ENCODE measurements around the gene ZNF264.

Gene ZNF264

GRCh38 chr19:57191141-57192076 is at the start of gene ZNF264:
Gene ZNF264 (plus strand): TSS chr19:57191500. CDS start chr19:57191914, 414 bp downstream.
- no peak for TF ChIP-seq CTCF (IDR thresholded peaks at IDR 0.05; ENCODE audit: low read depth, low read length)
- DNase-seq (ENCODE audit: low read depth in 2 of 2), result peak; percentile 90
- H3K4me3 ChIP-seq (replicated peaks in 1 of 2; ENCODE audit: low read depth in 2 of 2, low read length in 2 of 2), result peak within 1 kb of the TSS; percentile 95 to 97

- DNase-seq (ENCODE audit: low read depth in 2 of 2), result no peak
- no peak for TF ChIP-seq CTCF (IDR thresholded peaks at IDR 0.05; ENCODE audit: low read depth, low read length)
Observed at GRCh38 chr19:57141699-57142098, 49.6 kb upstream of the ZNF264 start.

DNA sequence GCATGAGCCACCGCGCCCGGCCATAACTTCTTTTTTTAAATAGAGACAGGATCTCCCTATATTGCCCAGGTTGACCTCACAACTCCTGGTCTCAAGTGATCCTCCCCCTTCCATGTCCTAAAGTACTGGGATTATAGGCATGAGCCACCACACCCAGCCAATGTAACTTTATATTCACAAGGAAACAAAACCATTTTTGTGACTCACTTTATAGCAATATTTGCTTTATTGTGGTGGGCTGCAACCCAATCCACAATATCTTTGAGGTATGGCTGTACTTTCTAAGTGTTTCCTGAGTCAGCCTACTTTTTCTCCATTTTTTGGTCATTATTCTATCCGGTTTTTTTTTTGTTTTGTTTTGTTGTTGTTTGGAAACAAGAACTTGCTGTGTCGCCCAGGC is 38.4 kb upstream of the ZNF264 start:
- no peak for TF ChIP-seq CTCF (IDR thresholded peaks at IDR 0.05; ENCODE audit: low read depth, low read length)
- DNase-seq (ENCODE audit: low read depth in 2 of 2), result no peak
- H3K4me3 ChIP-seq (replicated peaks in 1 of 2; ENCODE audit: low read depth in 2 of 2, low read length in 2 of 2), result no peak overlapping the region

More at GRCh38 chr19:57141699-57142098, 49.6 kb upstream of the ZNF264 start:
- no peak overlapping the region for H3K4me3 ChIP-seq (replicated peaks in 1 of 2; ENCODE audit: low read depth in 2 of 2, low read length in 2 of 2)

DNA sequence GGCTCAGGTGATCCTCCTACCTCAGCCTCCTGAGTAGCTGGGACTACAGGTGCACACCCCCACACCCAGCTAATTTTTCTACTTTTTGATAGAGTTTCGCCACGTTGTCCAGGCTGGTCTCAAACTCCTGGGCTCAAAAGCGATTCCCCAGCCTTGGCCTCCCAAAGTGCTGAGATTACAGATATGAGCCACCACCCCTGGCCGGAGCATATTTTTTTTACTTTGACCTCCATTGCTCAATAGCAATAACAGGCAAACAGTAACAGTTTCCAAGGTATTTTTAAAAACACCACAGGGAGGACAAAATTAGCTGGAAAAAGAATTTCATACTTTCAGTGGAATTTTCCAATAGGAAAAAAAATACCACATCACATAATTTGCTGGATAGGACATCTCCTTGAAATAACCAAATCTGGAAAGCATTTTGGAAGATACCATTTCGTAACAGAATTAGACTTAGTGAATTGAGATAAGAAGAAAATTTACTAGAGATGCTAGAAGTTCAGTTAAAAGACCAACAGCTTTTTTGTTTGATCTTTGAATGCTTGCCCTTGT is 29.2 kb upstream of the ZNF264 start:
- TF ChIP-seq CTCF (IDR thresholded peaks at IDR 0.05; ENCODE audit: low read depth, low read length), result no peak
- no peak overlapping the region for H3K4me3 ChIP-seq (replicated peaks in 1 of 2; ENCODE audit: low read depth in 2 of 2, low read length in 2 of 2)
- no peak for DNase-seq (ENCODE audit: low read depth in 2 of 2)

DNA sequence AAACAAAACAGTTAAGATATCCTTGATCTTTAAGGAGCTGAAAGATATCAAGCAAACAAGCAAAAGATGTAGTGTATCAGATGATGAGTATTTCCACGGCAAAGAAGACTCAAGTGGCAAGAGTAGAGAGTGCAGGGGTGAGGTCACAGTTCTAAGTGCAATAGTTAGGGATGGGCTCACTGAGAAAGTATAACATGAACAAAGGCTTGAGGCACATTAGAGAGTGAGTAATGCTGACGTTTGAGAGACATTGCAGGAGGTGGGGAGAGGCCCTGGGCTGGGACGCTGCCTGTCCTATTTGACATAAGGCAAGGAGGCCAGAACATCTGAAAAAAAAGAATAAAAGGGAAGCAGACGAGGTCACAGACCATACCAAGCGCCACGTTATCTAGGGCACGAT is 25.5 kb upstream of the ZNF264 start:
- H3K4me3 ChIP-seq (replicated peaks in 1 of 2; ENCODE audit: low read depth in 2 of 2, low read length in 2 of 2), result no peak overlapping the region
- TF ChIP-seq CTCF (IDR thresholded peaks at IDR 0.05; ENCODE audit: low read depth, low read length), result no peak
- peak in 1 of 2 donors; percentile 1 for DNase-seq (ENCODE audit: low read depth in 2 of 2)

DNA sequence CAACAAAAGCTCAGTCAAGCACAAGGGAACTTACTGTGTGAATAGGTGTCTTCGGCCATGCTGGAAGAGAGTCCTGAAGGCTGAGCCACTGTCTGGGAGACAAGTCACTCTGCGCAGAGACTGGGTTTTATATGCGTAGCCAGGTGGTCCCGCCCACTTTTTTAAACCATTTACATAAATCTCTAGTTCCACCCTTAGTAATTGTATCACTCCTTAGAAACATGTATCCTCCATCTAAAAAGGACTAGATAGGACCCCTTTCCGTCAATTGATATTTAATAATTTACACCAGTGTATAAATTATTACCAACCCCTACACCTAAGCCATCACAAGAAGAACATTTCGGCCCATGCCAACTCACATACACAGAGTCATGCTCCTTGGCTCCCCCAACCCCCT is 23.9 kb upstream of the ZNF264 start, which contains the start of gene DUXA:
TSS of gene DUXA (minus strand) at position 101 of the 400 bp plus-strand sequence. CDS start at position 59, 42 bp downstream.
- no peak for TF ChIP-seq CTCF (IDR thresholded peaks at IDR 0.05; ENCODE audit: low read depth, low read length)
- no peak for DNase-seq (ENCODE audit: low read depth in 2 of 2)
- no peak within 1 kb of the TSS for H3K4me3 ChIP-seq (replicated peaks in 1 of 2; ENCODE audit: low read depth in 2 of 2, low read length in 2 of 2)

All from cardiac fibroblast (primary cell).